ENCODE data around the gene CRMP1. TPM values are rescaled to one million over a fixed set of nuclear protein-coding genes. Genes with fewer than 3 reads are reported as not detected.
"Not testable (repeated sequence)": the region's sequence is repeated elsewhere in the genome, so short reads cannot be mapped to it uniquely, and the experiment has no call there.

Gene CRMP1
- total RNA-seq, 1 experiment from 2014 or later = not detected

DNA sequence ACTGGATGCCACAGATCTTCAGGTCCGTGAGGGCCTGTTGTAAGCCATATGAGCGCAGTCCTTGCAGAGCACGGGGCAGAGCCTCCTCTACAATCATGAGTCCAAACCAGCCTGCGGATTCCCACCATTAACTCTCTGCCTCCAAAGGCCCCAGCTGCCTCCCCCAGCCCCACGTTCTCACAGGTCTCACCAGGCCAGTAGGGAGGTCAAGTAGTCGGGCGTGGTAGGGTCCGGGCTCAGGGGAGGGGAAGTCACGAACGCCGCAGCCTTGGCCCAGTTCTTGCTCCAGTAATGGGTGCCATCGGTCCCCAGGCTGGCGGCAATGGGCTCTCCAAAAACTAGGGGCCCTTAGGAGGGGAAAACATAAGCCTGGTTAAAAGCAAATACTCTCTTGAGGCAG lies 53.6 kb downstream of the CRMP1 start:
- CTCF ChIA-PET = no interaction called here
- no peaks in the 10 kb centered on the region for H3K79me2 ChIP-seq (ENCODE audit: low read depth)
- no peak overlapping the region for H2AFZ ChIP-seq
- H3K27ac ChIP-seq = no peak overlapping the region
- no peaks in the 10 kb centered on the region for H3F3A ChIP-seq (ENCODE audit: insufficient read depth, low read depth)
- H3K4me1 ChIP-seq (replicated peaks; ENCODE audit: insufficient read depth) = no peaks in the 10 kb centered on the region
- no peak overlapping the region for H3K4me2 ChIP-seq
- no peak overlapping the region for H3K4me3 ChIP-seq
- H3K9me2 ChIP-seq (ENCODE audit: insufficient read depth) = no peaks in the 10 kb centered on the region
- POLR2A ChIA-PET (ENCODE audit: unreplicated experiment) = no interaction called here
- no peaks in the 10 kb centered on the region for H4K20me1 ChIP-seq (ENCODE audit: insufficient read depth)
- TF ChIP-seq EZH2 (IDR thresholded peaks at IDR 0.05; ENCODE audit: low read depth) = no peak
- TF ChIP-seq, protein P1, sequence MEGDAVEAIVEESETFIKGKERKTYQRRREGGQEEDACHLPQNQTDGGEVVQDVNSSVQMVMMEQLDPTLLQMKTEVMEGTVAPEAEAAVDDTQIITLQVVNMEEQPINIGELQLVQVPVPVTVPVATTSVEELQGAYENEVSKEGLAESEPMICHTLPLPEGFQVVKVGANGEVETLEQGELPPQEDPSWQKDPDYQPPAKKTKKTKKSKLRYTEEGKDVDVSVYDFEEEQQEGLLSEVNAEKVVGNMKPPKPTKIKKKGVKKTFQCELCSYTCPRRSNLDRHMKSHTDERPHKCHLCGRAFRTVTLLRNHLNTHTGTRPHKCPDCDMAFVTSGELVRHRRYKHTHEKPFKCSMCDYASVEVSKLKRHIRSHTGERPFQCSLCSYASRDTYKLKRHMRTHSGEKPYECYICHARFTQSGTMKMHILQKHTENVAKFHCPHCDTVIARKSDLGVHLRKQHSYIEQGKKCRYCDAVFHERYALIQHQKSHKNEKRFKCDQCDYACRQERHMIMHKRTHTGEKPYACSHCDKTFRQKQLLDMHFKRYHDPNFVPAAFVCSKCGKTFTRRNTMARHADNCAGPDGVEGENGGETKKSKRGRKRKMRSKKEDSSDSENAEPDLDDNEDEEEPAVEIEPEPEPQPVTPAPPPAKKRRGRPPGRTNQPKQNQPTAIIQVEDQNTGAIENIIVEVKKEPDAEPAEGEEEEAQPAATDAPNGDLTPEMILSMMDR (conservative IDR thresholded peaks at IDR 0.05) = no peak
- H3K27me3 ChIP-seq (ENCODE audit: insufficient read depth, low read depth) = peaks cover 84% of the 10 kb centered on the region
- no TSS peak for BruUV-seq (replicated peaks)
- H3K36me3 ChIP-seq (ENCODE audit: low read depth) = no peaks in the 10 kb centered on the region
- intact Hi-C loops (cut with micrococcal nuclease; ENCODE audit: unreplicated experiment) = no loop called here
- no peak for DNase-seq
- H3K9me3 ChIP-seq (ENCODE audit: insufficient read depth, low read depth) = no peaks in the 10 kb centered on the region

DNA sequence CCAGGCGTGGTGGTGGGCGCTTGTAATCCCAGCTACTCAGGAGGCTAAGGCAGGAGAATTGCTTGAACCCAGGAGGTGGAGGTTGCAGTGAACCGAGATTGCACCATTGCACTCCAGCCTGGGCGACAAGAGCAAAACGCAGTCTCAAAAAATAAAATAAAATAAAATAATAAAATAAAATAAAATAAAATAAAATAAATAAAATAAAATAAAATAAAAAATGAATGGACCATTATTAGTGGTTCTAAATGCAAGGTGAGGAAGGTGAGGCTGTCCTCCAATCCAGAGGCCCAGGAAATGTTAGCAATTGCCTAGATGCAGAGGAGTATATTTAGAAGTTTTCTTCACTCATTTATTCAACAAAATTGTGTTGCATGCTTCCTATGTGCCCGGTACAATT lies 55.4 kb downstream of the CRMP1 start:
- DNase-seq; H3K9me2 ChIP-seq (ENCODE audit: insufficient read depth); H3K4me2 ChIP-seq; H3K27ac ChIP-seq; H3K9me3 ChIP-seq (ENCODE audit: insufficient read depth, low read depth); POLR2A ChIA-PET (ENCODE audit: unreplicated experiment); H3K36me3 ChIP-seq (ENCODE audit: low read depth); H3F3A ChIP-seq (ENCODE audit: insufficient read depth, low read depth); H2AFZ ChIP-seq; CTCF ChIA-PET; intact Hi-C loops (cut with micrococcal nuclease; ENCODE audit: unreplicated experiment); H4K20me1 ChIP-seq (ENCODE audit: insufficient read depth); H3K79me2 ChIP-seq (ENCODE audit: low read depth); H3K4me1 ChIP-seq (replicated peaks; ENCODE audit: insufficient read depth); H3K4me3 ChIP-seq; BruUV-seq (replicated peaks): not testable (repeated sequence)
- peaks cover 73% of the 10 kb centered on the region for H3K27me3 ChIP-seq (ENCODE audit: insufficient read depth, low read depth)

DNA sequence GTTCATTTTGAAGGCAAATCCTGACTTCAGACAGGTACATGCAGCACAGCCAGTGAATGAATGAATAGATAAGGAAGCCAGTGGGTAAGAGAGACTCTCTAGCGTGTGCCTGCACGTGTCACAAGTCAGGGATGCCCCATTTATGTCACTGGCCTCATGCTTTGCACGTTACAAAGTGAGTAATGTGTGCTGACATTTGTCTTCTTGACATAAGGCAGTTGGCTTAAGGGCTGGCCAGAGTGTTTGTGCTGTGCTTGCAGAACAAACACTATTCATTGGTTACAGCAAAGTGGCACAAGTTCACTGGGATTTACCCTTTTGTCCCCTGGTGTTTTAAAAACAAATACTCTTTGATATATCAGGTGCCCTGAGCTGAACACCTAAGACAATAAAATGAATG lies 55.9 kb downstream of the CRMP1 start:
- no peaks in the 10 kb centered on the region for H4K20me1 ChIP-seq (ENCODE audit: insufficient read depth)
- H3K9me3 ChIP-seq (ENCODE audit: insufficient read depth, low read depth) = no peaks in the 10 kb centered on the region
- no peaks in the 10 kb centered on the region for H3F3A ChIP-seq (ENCODE audit: insufficient read depth, low read depth)
- intact Hi-C loops (cut with micrococcal nuclease; ENCODE audit: unreplicated experiment) = no loop called here
- BruUV-seq (replicated peaks) = no TSS peak
- no peak for DNase-seq
- H3K36me3 ChIP-seq (ENCODE audit: low read depth) = no peaks in the 10 kb centered on the region
- H3K79me2 ChIP-seq (ENCODE audit: low read depth) = no peaks in the 10 kb centered on the region
- H3K27me3 ChIP-seq (ENCODE audit: insufficient read depth, low read depth) = peaks cover 70% of the 10 kb centered on the region
- H3K4me2 ChIP-seq = no peak overlapping the region
- no peak overlapping the region for H2AFZ ChIP-seq
- H3K4me1 ChIP-seq (replicated peaks; ENCODE audit: insufficient read depth) = no peaks in the 10 kb centered on the region
- TF ChIP-seq, protein P1 (conservative IDR thresholded peaks at IDR 0.05) = no peak
- no peak for TF ChIP-seq EZH2 (IDR thresholded peaks at IDR 0.05; ENCODE audit: low read depth)
- ChIA-PET POLR2A (ENCODE audit: unreplicated experiment) (no interaction called here), CTCF (no interaction called here)
- no peak overlapping the region for H3K4me3 ChIP-seq
- no peaks in the 10 kb centered on the region for H3K9me2 ChIP-seq (ENCODE audit: insufficient read depth)
- no peak overlapping the region for H3K27ac ChIP-seq

DNA sequence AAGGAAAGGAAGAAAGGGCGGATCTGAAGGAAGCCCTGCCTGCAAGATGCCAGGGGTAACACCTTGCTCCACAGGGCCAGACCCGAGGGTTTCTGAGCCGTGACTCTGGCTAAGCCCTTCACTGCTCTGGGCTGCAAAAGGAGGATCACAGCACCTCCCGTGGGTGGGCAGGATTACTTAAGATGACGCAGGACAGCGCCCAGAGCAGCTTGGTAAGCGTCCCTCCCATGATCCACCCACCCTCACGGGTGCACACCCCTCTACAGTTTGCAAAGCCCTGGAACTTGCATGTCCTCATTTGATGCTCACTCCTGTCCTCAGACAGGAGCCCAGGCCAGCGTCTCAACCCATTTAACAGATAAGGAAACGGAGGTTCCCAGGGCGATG lies 64.9 kb downstream of the CRMP1 start:
- Histone ChIP-seq H3K36me3 (ENCODE audit: low read depth) (no peaks in the 10 kb centered on the region), H3K9me3 (ENCODE audit: insufficient read depth, low read depth) (no peaks in the 10 kb centered on the region), H3F3A (ENCODE audit: insufficient read depth, low read depth) (no peaks in the 10 kb centered on the region), H2AFZ (no peak overlapping the region), H3K79me2 (ENCODE audit: low read depth) (no peaks in the 10 kb centered on the region), H3K4me3 (no peak overlapping the region), H4K20me1 (ENCODE audit: insufficient read depth) (no peaks in the 10 kb centered on the region), H3K4me2 (no peak overlapping the region), H3K9me2 (ENCODE audit: insufficient read depth) (no peaks in the 10 kb centered on the region), H3K27ac (no peak overlapping the region), H3K27me3 (ENCODE audit: insufficient read depth, low read depth) (peaks cover 3% of the 10 kb centered on the region; the same call in 1 of the 2 replicates), H3K4me1 (replicated peaks; ENCODE audit: insufficient read depth) (no peaks in the 10 kb centered on the region)
- DNase-seq = no peak
- intact Hi-C loops (cut with micrococcal nuclease; ENCODE audit: unreplicated experiment) = loop anchor here (10.0 kb wide), 1 partner anchor 1343 kb away; no protein-coding TSS in a partner anchor
- TF ChIP-seq EZH2 (IDR thresholded peaks at IDR 0.05; ENCODE audit: low read depth) = no peak
- TF ChIP-seq, protein P1 (conservative IDR thresholded peaks at IDR 0.05) = no peak
- ChIA-PET CTCF (no interaction called here), POLR2A (ENCODE audit: unreplicated experiment) (no interaction called here)
- no TSS peak for BruUV-seq (replicated peaks)

Data from PC-9 (cell line).